ENCODE measurements around the gene TAF11L13.

- TF ChIP-seq POLR2A (IDR thresholded peaks at IDR 0.05) (no peak), CTCF (IDR thresholded peaks at IDR 0.05) (no peak), EP300 (IDR thresholded peaks at IDR 0.05; ENCODE audit: low read depth) (no peak), POLR2AphosphoS5 (IDR thresholded peaks at IDR 0.05) (no peak)
Measured at GRCh38 chr5:17680737-17681136, 48.8 kb downstream of the TAF11L13 start.
